ENCODE measurements around the gene PPP1R15A.

GRCh38 chr19:48914181-48914580, 42.0 kb downstream of the PPP1R15A start:
- TF ChIP-seq TAF1 (IDR thresholded peaks at IDR 0.05; ENCODE audit: borderline replicate concordance, low read depth, low read length) (no peak), POLR2AphosphoS5 (IDR thresholded peaks at IDR 0.05; ENCODE audit: low read depth, low read length) (no peak)

Measured in GM12892 (cell line).